Breast epithelium (tissue), 3 donors: ENCODE data around the gene TESMIN.

Source experiments
- CTCF ChIP-seq, 3 donors: fragments of 450-650 bp; IDR thresholded peaks; one replicate each; pipeline ENCODE4 v1.5.1; 2016 to 2017; ENCODE audit warnings: antibody characterized with exemption in 3 of 3, mild to moderate bottlenecking in 3 of 3, moderate library complexity in 3 of 3
- POLR2A ChIP-seq: fragments of 450-650 bp; IDR thresholded peaks from one replicate; pipeline ENCODE4 v1.6.1; 2016; ENCODE audit warnings: antibody characterized with exemption, mild to moderate bottlenecking, moderate library complexity
- POLR2AphosphoS5 ChIP-seq, 3 donors: sonication (generic); formaldehyde crosslinking; IDR thresholded peaks; one replicate each; pipeline ENCODE4 v1.6.1; 2017; ENCODE audit warnings: antibody characterized with exemption in 3 of 3

DNA sequence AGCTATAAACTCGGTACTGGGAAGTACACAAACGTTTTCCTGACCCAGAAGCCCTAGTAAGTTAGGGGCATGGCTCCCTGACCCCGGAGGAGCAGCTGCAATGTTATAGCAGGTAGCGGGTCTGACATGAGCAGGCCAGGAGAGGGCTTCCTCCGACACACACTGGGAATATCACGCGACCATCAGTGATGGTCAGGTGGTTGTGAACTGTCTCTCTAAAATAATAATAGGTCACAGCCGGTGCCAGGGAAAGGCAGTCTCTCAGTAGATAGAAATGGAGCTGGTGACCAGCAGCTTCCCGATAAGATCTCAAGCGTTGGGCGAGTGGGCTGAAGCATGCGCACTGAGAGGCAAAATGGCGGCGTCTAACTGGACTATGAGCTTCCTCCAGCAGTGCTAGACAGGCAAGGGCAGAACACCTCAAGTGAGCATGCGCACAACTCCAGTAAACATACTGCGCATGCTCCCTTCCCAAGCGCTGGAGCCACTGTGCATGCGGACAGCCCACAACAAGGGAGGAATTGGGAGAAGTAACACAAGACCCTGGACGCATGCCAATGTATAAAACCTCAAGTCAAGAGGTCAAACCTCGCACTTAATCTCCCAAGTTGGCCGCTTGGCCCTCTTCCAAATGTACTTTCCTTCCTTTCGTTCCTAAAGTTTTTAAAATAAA is 22.3 kb upstream of the TESMIN start:
- no peak for TF ChIP-seq POLR2A
- TF ChIP-seq CTCF (IDR thresholded peaks at IDR 0.05) = no peak
- no peak for TF ChIP-seq POLR2AphosphoS5 (IDR thresholded peaks at IDR 0.05)
